Liver (tissue), 9 donors: ENCODE results near the gene ANKRD13B. TPM values are rescaled to one million over a fixed set of nuclear protein-coding genes. Genes with fewer than 3 reads are reported as not detected.

Experiments used
- DNase-seq: peaks from one replicate; pipeline ENCODE4 v3.0.0-alpha.2; 2017; ENCODE audit warnings: low spot score
- H3K27ac ChIP-seq, 2 donors: one replicate each; pipeline ENCODE4 v1.7.0; 2013; ENCODE audit warnings: inconsistent platforms in 2 of 2, low read length in 2 of 2, control low read depth in 1 of 2, low read depth in 1 of 2, mild to moderate bottlenecking in 1 of 2
- H3K27me3 ChIP-seq, 4 donors: one replicate each; pipeline versions ENCODE4 v1.6.1 to v1.7.0; 2013; ENCODE audit warnings: low read length in 3 of 4, inconsistent platforms in 1 of 4, mild to moderate bottlenecking in 1 of 4, moderate library complexity in 1 of 4; ENCODE audit not compliant: control insufficient read depth in 4 of 4, insufficient read depth in 4 of 4
- H3K36me3 ChIP-seq, 4 donors: one replicate each; pipeline versions ENCODE4 v1.6.1 to v1.7.0; 2013; ENCODE audit warnings: low read length in 3 of 4, mild to moderate bottlenecking in 3 of 4, low read depth in 1 of 4, moderate library complexity in 1 of 4; ENCODE audit not compliant: control insufficient read depth in 4 of 4, insufficient read depth in 3 of 4
- H3K4me1 ChIP-seq, 4 donors: one replicate each; pipeline versions ENCODE4 v1.6.1 to v1.7.0; 2013; ENCODE audit warnings: low read length in 3 of 4, mild to moderate bottlenecking in 3 of 4, moderate library complexity in 1 of 4; ENCODE audit not compliant: control insufficient read depth in 4 of 4, insufficient read depth in 4 of 4
- H3K4me3 ChIP-seq, 3 donors: one replicate each; pipeline versions ENCODE4 v1.6.1 to v1.7.0; 2013; ENCODE audit warnings: low read length in 3 of 3, control low read depth in 1 of 3, low read depth in 1 of 3, mild to moderate bottlenecking in 1 of 3
- H3K9ac ChIP-seq, 2 donors: one replicate each; pipeline ENCODE4 v1.7.0; 2013; ENCODE audit warnings: low read length in 2 of 2, mild to moderate bottlenecking in 2 of 2, moderate library complexity in 2 of 2, control low read depth in 1 of 2, low read depth in 1 of 2
- H3K9me3 ChIP-seq, 4 donors: one replicate each; pipeline versions ENCODE4 v1.6.1 to v1.7.0; 2013; ENCODE audit warnings: low read length in 3 of 4; ENCODE audit not compliant: control insufficient read depth in 4 of 4
- EGR1 ChIP-seq, 2 donors: IDR thresholded peaks; 2 replicates each; pipeline ENCODE4 v1.6.1; 2016 to 2018; ENCODE audit warnings: antibody characterized with exemption in 2 of 2, low read depth in 2 of 2
- FOXA1 ChIP-seq: IDR thresholded peaks from 2 replicates; pipeline ENCODE4 v1.6.1; 2016; ENCODE audit warnings: antibody characterized with exemption
- FOXA2 ChIP-seq: IDR thresholded peaks from 2 replicates; pipeline ENCODE4 v1.6.1; 2016; ENCODE audit warnings: antibody characterized with exemption
- GABPA ChIP-seq, 2 donors: IDR thresholded peaks in 1 of 2; conservative IDR thresholded peaks in 1 of 2; 2 replicates each; pipeline ENCODE4 v1.6.1; 2016; ENCODE audit warnings: antibody characterized with exemption in 2 of 2, mild to moderate bottlenecking in 1 of 2, moderate library complexity in 1 of 2
- HNF4A ChIP-seq, 2 donors: conservative IDR thresholded peaks; 2 replicates each; pipeline ENCODE4 v1.6.1; 2016; ENCODE audit warnings: antibody characterized with exemption in 2 of 2, mild to moderate bottlenecking in 2 of 2
- HNF4G ChIP-seq: IDR thresholded peaks from 2 replicates; pipeline ENCODE4 v1.6.1; 2016; ENCODE audit warnings: antibody characterized with exemption
- JUND ChIP-seq, 2 donors: IDR thresholded peaks; 2 replicates each; pipeline ENCODE4 v1.6.1; 2016; ENCODE audit warnings: antibody characterized with exemption in 2 of 2
- NR2F2 ChIP-seq: IDR thresholded peaks from 2 replicates; pipeline ENCODE4 v1.6.1; 2016; ENCODE audit warnings: antibody characterized with exemption
- RAD21 ChIP-seq, 2 donors: IDR thresholded peaks; 2 replicates each; pipeline ENCODE4 v1.6.1; 2016; ENCODE audit warnings: antibody characterized with exemption in 2 of 2, mild to moderate bottlenecking in 2 of 2
- RXRA ChIP-seq, 2 donors: IDR thresholded peaks; 2 replicates each; pipeline ENCODE4 v1.6.1; 2017 to 2018; ENCODE audit warnings: antibody characterized with exemption in 2 of 2, mild to moderate bottlenecking in 1 of 2
- SP1 ChIP-seq: IDR thresholded peaks from 2 replicates; pipeline ENCODE4 v1.6.1; 2018; ENCODE audit warnings: antibody characterized with exemption, mild to moderate bottlenecking
- TAF1 ChIP-seq: conservative IDR thresholded peaks from 2 replicates; pipeline ENCODE4 v1.6.1; 2016; ENCODE audit warnings: antibody characterized with exemption, mild to moderate bottlenecking
- YY1 ChIP-seq: IDR thresholded peaks from 2 replicates; pipeline ENCODE4 v1.6.1; 2016; ENCODE audit warnings: antibody characterized with exemption, mild to moderate bottlenecking
- WGBS: extraction: QIAGEN DNeasy Blood & Tissue Kit; methylation state at CpG from one replicate; pipeline ENCODE4 v1.1.7; 2013; 5-methylcytosine and 5-hydroxymethylcytosine counted together
- polyA plus RNA-seq, 2 donors: library from polyadenylated mRNA; stranded (reverse) in 1 of 2; unstranded in 1 of 2; fragments of 200-250 nt in 1 of 2; fragments of >200 nt in 1 of 2; fragmentation: Nextera tagmentation in 1 of 2; extraction: Ambion mirVana in 1 of 2; gene quantifications; one replicate each; pipeline versions ENCODE4 v1.2.1 to v1.2.3, GENCODE V29; 2013 to 2015
- total RNA-seq, 2 donors: library from RNA; depleted of rRNA; stranded (reverse); fragments of >200 nt; gene quantifications; one replicate each; pipeline ENCODE4 v1.2.3, GENCODE V29; 2014
- TF ChIP-seq, protein P1 (sequence below): IDR thresholded peaks from 2 replicates; pipeline ENCODE4 v1.6.1; 2016; ENCODE audit warnings: antibody characterized with exemption
- TF ChIP-seq, protein P2 (sequence below): fragments of 150-350 bp; IDR thresholded peaks from 2 replicates; pipeline ENCODE4 v1.5.1; 2017; ENCODE audit warnings: improper control_type of control experiment, low read depth, low read length; ENCODE audit not compliant: missing input control
- TF ChIP-seq, protein P3 (sequence below): IDR thresholded peaks from 2 replicates; pipeline ENCODE4 v1.6.1; 2016; ENCODE audit warnings: antibody characterized with exemption
- TF ChIP-seq, protein P4 (sequence below): IDR thresholded peaks from 2 replicates; pipeline ENCODE4 v1.6.1; 2016; ENCODE audit warnings: antibody characterized with exemption
- donor health status: healthy.
- donor health status: healthy.
- donor health status: healthy.
- donor health status: healthy.
- donor health status: healthy.

Gene ANKRD13B
- total and polyA plus RNA-seq, 4 donors, result 0.06 to 1.6 (median 0.51) TPM

DNA sequence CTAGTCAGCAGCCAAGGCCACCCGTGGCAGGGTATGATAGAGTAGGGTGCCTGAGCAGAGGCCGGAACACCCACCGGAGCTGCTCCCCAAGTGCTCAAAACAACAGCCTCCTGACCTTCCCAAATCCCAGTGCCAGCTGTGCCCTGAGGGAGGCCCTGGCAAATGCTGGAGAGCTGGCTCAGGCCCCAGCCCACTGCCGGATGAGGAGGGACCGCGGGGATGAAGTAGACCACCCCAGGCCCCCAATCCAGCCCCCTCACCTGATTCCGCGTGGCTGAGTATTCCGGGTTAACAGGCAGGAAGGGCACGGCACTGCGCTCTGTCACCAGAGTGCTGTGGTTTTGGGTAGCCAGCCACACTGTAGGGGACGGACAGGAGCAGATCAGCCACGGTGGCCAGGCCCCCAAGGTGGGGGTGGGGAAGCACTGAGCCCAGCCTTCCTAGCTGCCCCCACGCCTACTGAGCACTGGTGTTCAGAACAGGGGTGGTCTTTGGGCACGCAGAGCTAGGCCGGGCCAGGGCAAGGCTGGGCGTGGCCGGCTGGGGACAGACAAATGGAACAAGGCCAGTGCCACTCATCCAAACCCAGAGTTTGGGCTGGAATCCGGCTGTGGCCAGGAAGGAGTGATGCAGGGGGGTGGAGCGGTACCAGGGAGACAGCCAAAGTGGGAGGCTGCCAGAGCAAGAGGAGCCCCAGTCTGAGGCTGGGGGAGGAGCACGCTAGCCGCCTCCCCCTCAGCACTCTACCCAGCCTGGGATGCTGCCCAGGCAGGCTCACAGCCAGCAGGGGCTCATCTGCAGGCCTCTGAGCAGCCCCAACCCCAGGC is 15.3 kb upstream of the ANKRD13B start:
- Histone ChIP-seq H3K4me3 (no peak overlapping the region), H3K9ac (no peak overlapping the region), H3K27ac (no peak overlapping the region), H3K27me3 (no peaks in the 10 kb centered on the region), H3K36me3 (peaks cover 0 to 25% (median 6%) of the 10 kb centered on the region in 4 donors), H3K4me1 (peaks cover 18 to 29% (median 25%) of the 10 kb centered on the region in 4 donors), H3K9me3 (no peaks in the 10 kb centered on the region)
- TF ChIP-seq JUND (IDR thresholded peaks at IDR 0.05) (no peak), FOXA1 (no peak), HNF4A (conservative IDR thresholded peaks at IDR 0.05) (no peak), FOXA2 (no peak), TAF1 (no peak), HNF4G (no peak), RAD21 (IDR thresholded peaks at IDR 0.05) (no peak), GABPA (IDR thresholded peaks at IDR 0.05 in 1 of 2, conservative IDR thresholded peaks at IDR 0.05 in 1 of 2) (no peak), RXRA (IDR thresholded peaks at IDR 0.05) (no peak), YY1 (no peak), EGR1 (IDR thresholded peaks at IDR 0.05; ENCODE audit: low read depth in 2 of 2) (no peak), NR2F2 (no peak), SP1 (no peak)
- TF ChIP-seq, protein P1, sequence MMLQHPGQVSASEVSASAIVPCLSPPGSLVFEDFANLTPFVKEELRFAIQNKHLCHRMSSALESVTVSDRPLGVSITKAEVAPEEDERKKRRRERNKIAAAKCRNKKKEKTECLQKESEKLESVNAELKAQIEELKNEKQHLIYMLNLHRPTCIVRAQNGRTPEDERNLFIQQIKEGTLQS, result no peak
- TF ChIP-seq, protein P2, sequence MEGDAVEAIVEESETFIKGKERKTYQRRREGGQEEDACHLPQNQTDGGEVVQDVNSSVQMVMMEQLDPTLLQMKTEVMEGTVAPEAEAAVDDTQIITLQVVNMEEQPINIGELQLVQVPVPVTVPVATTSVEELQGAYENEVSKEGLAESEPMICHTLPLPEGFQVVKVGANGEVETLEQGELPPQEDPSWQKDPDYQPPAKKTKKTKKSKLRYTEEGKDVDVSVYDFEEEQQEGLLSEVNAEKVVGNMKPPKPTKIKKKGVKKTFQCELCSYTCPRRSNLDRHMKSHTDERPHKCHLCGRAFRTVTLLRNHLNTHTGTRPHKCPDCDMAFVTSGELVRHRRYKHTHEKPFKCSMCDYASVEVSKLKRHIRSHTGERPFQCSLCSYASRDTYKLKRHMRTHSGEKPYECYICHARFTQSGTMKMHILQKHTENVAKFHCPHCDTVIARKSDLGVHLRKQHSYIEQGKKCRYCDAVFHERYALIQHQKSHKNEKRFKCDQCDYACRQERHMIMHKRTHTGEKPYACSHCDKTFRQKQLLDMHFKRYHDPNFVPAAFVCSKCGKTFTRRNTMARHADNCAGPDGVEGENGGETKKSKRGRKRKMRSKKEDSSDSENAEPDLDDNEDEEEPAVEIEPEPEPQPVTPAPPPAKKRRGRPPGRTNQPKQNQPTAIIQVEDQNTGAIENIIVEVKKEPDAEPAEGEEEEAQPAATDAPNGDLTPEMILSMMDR, result no peak
- TF ChIP-seq, protein P3, sequence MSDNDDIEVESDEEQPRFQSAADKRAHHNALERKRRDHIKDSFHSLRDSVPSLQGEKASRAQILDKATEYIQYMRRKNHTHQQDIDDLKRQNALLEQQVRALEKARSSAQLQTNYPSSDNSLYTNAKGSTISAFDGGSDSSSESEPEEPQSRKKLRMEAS, result no peak
- TF ChIP-seq, protein P4, sequence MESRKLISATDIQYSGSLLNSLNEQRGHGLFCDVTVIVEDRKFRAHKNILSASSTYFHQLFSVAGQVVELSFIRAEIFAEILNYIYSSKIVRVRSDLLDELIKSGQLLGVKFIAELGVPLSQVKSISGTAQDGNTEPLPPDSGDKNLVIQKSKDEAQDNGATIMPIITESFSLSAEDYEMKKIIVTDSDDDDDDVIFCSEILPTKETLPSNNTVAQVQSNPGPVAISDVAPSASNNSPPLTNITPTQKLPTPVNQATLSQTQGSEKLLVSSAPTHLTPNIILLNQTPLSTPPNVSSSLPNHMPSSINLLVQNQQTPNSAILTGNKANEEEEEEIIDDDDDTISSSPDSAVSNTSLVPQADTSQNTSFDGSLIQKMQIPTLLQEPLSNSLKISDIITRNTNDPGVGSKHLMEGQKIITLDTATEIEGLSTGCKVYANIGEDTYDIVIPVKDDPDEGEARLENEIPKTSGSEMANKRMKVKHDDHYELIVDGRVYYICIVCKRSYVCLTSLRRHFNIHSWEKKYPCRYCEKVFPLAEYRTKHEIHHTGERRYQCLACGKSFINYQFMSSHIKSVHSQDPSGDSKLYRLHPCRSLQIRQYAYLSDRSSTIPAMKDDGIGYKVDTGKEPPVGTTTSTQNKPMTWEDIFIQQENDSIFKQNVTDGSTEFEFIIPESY, result no peak
- 92% methylated on average over 22 of the region's 22 CpGs for whole genome bisulfite sequencing
- no peak for DNase-seq

DNA sequence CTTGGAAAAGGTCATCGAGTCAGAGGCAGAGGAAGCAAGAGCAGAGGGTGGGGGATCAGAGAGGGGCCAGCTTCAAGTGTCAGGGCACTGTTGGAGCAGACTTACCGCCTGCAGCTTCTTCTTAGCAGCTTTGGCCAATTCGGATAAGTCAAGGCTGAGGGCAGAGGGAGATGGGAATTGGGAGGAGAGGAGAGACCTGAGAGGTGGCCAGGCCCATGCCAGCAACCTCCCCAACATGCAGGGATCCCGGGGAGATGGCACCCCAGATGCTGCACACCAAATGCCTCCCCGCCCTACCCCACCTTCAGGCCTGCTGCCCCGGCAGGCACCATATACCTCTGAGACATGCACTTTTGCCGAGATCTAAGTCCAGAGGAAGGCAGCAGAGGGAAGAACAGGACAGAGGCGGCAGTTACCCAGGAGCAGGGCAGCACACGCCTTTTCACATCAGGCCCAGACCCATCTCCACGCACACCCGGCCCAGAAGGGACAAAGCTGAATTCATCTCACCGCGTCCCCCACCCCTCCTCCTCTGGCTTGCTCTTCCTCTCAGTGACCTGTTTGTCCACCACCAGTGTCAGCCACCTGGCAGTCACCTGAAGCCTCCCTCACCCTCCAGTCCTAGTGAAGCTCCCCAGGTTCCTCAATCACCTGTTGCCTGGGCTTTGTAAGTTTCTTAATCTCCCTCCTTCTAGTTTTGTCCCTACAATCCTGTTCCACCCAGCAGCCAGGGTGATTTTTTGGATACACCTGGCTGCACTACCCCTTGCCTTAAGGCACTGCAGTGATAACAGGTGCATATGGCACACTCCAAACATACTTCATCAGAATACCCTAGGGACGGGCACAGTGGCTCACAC is 14.1 kb upstream of the ANKRD13B start:
- no peak overlapping the region for H3K9ac ChIP-seq
- H3K4me3 ChIP-seq, result no peak overlapping the region
- WGBS, result 95% methylated on average over 14 of the region's 14 CpGs
- peaks cover 0 to 25% (median 6%) of the 10 kb centered on the region in 4 donors for H3K36me3 ChIP-seq
- H3K9me3 ChIP-seq, result no peaks in the 10 kb centered on the region
- TF ChIP-seq FOXA1 (no peak), RXRA (IDR thresholded peaks at IDR 0.05) (no peak), NR2F2 (no peak), YY1 (no peak), RAD21 (IDR thresholded peaks at IDR 0.05) (no peak)
- TF ChIP-seq, protein P3, result no peak
- H3K27ac ChIP-seq, result no peak overlapping the region
- no peaks in the 10 kb centered on the region for H3K27me3 ChIP-seq
- H3K4me1 ChIP-seq, result peaks cover 10 to 17% (median 14%) of the 10 kb centered on the region in 4 donors
- no peak for DNase-seq
